GM19324 (cell line): ENCODE results near the gene NUAK1.

Experiments
- ATAC-seq: cut with Tn5 transposase; IDR thresholded peaks from one replicate; pipeline ENCODE4 v1.9.1; 2021; ENCODE audit warnings: mild to moderate bottlenecking, moderate library complexity; ENCODE audit not compliant: unreplicated experiment, low FRiP score

The NUAK1 gene

GRCh38 chr12:106039646-106040404, 98.9 kb downstream of the NUAK1 start:
- ATAC-seq = no peak

DNA sequence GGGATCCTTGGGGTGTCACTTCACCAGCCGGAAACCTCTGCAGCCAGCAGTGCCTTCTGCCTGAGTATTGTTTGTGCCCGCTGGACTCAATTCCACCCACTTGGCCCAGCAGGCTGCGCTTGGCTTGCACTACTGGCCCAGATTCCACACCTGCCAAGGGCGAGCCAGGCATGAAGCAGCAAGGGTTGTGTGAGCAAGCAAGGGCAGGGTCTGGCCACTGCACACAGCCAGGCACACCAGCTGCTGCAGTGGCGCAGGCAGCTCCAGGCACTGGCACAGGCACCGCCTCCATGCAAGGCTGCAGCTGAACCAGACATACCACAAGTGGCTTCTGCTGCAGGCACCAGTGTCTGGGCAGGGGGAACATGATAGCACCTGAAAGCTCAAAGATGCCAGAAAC, 99.5 kb downstream of the NUAK1 start:
- no peak for ATAC-seq

- ATAC-seq = no peak
These were observed 101.0 kb downstream of the NUAK1 start for GRCh38 chr12:106037524-106038298.

DNA sequence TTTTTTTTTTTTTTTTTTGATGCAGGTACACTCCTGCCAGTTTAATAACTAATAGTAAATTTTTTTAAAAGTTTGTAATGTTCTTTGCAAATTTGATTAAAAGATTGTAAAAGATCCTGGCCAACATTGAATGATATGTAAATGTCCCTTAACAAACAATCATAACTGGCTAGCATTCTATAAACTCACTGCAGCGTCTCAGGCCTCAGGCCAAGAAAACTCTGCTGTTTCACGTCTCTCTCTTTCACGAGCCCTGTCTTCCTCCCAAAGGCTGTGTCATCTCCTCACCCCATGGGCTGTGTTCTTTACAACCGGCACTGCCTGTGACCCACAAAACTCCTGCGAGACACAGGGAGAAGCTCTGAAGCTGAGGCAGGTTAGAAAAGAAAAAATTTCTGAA, 103.3 kb downstream of the NUAK1 start:
- no peak for ATAC-seq

DNA sequence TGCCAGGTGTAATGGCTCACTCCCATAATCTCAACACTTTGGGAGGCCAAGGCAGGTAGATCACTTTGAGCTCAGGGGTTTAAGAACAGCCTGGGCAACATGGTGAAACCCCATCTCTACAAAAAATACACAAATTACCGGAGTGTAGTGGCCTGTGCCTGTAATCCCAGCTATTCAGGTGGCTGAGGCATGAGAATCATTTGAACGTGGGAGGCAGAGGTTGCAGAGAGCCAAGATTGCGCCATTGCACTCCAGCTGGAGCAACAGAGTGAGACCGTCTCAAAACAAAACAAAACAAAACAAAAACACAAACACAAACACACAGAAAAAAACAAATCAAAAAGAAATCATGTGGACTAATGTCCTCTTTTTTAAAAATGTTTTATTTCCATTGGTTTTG, 104.4 kb downstream of the NUAK1 start:
- ATAC-seq = no peak

DNA sequence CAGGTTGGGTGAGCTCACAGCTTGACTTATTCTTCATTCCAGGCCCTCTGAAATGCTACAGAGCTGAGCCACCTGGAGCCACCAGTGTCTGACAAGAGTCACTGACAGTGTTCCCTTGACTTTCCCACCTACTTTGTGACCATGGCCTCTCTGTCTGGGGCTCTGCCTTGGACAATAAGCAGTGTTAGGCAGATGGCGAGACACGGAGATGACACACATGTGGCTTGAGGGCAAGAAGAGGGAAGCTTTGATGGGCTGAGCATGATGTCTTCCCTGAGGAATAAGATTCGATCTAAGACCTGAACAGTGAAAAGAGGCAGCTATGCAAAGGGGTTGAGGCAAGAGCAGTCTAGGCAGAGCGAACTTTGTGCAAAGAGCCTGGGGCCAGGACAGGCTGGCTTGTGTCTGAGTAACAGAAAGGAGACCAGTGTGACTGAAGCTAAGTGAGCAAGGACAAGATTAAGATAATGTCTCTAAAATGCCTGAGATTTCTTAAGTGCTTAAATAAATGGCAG, 105.5 kb downstream of the NUAK1 start:
- ATAC-seq = no peak

GRCh38 chr12:106032623-106032925, 106.2 kb downstream of the NUAK1 start:
- ATAC-seq = no peak

- ATAC-seq = no peak
These were observed 106.8 kb downstream of the NUAK1 start for GRCh38 chr12:106031761-106032622.

DNA sequence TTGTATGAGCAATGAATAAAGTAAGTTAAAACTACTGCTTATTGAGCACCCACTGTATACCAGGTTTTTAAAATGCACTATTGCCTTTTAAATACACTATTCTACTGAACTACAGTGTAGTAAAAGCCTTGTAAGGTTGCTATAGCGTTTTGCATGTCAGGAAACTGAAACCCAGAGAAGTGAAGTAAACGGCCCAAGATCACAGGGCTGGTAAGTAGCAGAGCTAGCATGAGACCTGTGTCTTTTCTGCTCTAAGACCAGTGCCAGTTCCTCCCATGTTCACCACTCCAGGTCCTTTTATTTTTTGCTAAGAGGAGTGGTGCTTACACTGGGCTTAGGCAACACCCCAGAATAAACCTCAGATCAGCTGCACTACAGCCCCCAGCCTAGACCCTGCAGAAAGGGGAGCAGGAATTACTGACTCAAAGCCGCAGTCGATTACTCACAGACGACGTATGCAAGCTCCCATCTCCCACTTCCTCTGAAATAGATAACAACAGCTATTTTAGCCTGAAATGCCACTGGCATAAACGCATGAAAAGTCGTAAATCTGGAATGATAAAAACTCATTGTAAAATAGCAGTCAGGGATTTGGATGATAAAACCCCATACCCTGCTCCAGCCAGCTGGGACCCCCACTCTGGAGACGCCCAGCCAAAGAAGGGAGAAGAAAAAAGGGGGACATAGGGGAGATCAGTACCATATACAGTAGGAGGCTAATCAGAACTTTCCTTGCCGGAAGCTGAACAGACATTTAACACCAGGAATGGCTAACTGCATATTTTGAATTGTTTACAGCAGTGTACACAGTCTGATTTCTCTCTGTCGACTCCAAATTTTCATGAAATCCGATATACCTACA, 108.3 kb downstream of the NUAK1 start:
- peak; percentile 64 for ATAC-seq

GRCh38 chr12:106029532-106029931, 109.2 kb downstream of the NUAK1 start:
- no peak for ATAC-seq

DNA sequence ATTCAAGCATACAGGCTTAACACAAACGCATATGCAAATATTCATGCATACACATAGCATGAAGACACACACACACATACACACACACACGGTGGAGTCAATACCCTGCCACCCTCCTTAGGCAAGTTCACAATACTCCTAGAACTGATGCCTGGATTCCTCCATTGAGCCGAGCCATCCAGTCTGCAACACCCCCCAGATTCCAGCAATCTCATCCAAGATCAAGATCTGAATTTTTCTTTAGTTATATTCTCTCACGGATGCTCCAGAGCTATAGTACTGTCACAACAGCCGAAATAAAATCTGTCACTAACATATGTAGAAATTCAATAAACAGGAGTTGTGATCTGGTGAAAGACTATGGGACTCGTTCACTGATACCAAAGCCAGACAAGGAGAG, 110.8 kb downstream of the NUAK1 start:
- ATAC-seq = no peak

- ATAC-seq = no peak
These were observed 111.5 kb downstream of the NUAK1 start for GRCh38 chr12:106027286-106027685.

DNA sequence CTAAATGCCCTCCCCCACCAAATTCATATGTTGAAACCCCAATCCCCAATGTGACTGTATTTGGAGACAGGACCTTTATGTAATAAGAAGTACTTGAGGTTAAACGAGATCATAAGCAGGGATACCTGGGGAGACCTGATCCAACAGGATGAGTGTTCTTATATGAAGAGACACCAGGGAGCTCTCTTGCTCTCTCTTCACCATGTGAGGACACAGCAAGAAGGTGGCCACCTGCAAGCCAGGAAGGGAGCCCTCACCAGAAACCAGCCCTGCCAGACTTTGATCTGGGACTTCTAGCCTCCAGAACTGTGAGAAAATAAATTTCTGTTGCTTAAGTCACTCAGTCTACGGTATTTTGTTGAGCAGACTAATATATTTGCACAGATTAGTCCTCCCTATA, 113.6 kb downstream of the NUAK1 start:
- no peak for ATAC-seq

GRCh38 chr12:106023039-106023438, 115.7 kb downstream of the NUAK1 start:
- no peak for ATAC-seq

GRCh38 chr12:106022568-106023012, 116.2 kb downstream of the NUAK1 start:
- no peak for ATAC-seq

DNA sequence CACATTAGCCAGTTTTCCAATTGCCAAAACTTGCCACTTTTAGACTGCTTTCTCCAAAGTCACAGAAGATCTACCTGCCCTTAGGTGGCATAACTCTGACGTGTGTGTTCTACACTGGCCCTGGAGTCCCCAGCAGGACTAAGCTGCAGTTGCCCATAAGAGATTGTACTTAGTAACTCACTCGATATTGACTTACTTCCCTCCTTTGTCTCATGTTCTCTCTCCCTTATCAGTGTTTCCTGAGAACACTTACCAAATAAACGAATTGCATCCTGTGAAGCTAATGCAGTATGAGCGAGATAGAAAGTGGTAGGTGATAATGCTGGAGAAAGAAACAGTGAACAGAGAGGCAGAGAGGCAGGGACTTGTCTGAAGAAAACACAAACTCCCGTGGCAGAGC, 117.2 kb downstream of the NUAK1 start:
- no peak for ATAC-seq

DNA sequence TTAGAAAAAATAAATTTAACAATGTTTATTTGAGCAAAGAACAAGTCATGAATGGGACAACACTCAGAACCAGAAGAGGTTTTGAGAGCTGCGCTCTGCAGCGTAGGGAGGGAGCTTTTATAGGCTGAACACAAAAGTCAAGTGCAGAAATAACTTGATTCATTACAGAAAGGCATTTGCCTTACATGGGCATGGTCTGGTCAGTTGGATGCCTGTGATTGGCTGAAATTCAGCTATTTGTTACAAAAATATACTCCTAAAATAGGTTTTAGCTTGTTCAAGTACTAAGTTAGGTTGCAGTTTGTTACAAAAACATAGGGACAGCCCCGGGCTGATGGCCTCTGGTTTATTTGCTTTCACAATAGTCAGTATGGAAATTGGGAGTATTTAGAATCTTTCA, 118.0 kb downstream of the NUAK1 start:
- ATAC-seq = no peak

- ATAC-seq = no peak
These were observed 119.6 kb downstream of the NUAK1 start for GRCh38 chr12:106019144-106019543.

GRCh38 chr12:106018286-106018685, 120.5 kb downstream of the NUAK1 start:
- ATAC-seq = no peak
